ENCODE measurements around the gene ACTR5. TPM values are rescaled to one million over a fixed set of nuclear protein-coding genes. Genes with fewer than 3 reads are reported as not detected.
A peak's percentile ranks its signal among the peaks of the same experiment; 100 is the strongest.

The ACTR5 gene
- total RNA-seq, 1 experiment from 2014 or later, result 14.1 TPM

DNA sequence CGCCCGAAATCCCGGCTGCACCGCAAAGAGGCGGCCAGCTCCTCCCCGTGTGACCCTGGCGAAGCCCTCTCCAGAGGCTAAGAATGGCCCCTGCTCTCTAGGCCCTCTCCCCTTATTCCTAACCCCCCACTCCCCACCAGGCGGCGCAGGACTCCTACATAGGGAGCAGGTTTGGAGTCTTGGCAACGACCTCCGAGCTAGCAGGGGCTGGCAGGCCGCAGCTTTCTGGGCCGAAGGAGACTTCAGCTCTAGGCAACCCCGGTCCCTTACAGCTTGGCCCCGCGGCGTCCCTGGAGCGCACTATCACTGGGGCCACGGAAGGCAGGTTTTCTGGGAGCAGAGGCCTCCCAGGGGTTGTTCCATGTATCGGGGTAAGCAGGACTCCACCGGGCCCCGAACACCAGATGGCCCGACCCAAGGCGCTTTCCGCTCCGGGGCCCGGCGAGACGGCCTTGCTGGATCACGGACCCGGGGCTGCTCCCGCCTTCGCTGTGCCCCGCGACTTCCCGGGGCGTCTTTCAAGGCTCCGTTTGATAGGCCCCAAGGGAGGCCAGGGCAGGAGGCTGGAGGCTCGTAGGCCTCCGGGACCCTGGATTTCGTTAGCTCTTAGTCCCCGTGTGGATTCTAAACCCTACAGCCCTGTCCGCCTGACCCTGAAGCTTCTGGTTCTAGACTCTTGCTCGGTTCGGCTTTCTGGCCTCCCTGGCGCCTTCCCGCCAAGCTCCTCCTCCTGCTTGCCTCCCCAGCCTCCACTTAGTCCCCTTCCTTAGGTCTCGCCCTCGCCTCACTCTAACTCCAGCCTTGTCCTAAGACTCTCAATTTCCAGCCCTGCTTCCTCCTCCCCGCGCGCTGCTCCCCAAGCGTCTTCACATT, 22.1 kb upstream of the ACTR5 start:
- Histone ChIP-seq H4K20me1 (ENCODE audit: control insufficient read depth, insufficient read depth, insufficient read length) (no peaks in the 10 kb centered on the region), H3K18ac (ENCODE audit: insufficient read length, low read depth, low read length) (no peak overlapping the region), H3K4me1 (ENCODE audit: insufficient read depth, low read length) (peaks cover 10% of the 10 kb centered on the region; the same call in 1 of the 2 replicates), H3K4ac (ENCODE audit: low read depth, low read length) (no peak overlapping the region), H3K27ac (ENCODE audit: insufficient read length, low read depth, low read length) (no peak overlapping the region), H2BK20ac (ENCODE audit: low read depth, low read length, poor library complexity, severe bottlenecking) (no peak overlapping the region), H3K14ac (ENCODE audit: insufficient read depth, low read length) (no peak overlapping the region), H2BK12ac (ENCODE audit: insufficient read length, low read depth, low read length) (no peak overlapping the region), H2BK120ac (ENCODE audit: low read depth, low read length, poor library complexity, severe bottlenecking) (no peak overlapping the region), H2BK15ac (ENCODE audit: low read depth, low read length) (no peak overlapping the region), H4K5ac (ENCODE audit: insufficient read length, low read depth, low read length) (no peak overlapping the region), H3K79me2 (ENCODE audit: insufficient read depth, low read length) (no peaks in the 10 kb centered on the region), H3K9me3 (ENCODE audit: control insufficient read depth, low read depth, low read length) (no peaks in the 10 kb centered on the region), H4K91ac (ENCODE audit: insufficient read length, low read depth, low read length) (no peak overlapping the region), H3K23ac (ENCODE audit: insufficient read length, low read depth, low read length) (no peak overlapping the region), H3K9ac (ENCODE audit: extremely low read depth, insufficient read length, low read length) (no peak overlapping the region), H3T11ph (ENCODE audit: low read length) (no peak overlapping the region), H3K56ac (ENCODE audit: insufficient read length, low read depth, low read length) (no peak overlapping the region), H2BK5ac (ENCODE audit: insufficient read length, low read length) (no peak overlapping the region), H4K8ac (replicated peaks; ENCODE audit: insufficient read length, low read depth, low read length) (no peak overlapping the region), H3K79me1 (ENCODE audit: insufficient read depth, low read depth, low read length, poor library complexity, severe bottlenecking) (no peaks in the 10 kb centered on the region), H2AFZ (ENCODE audit: low read length) (no peak overlapping the region), H3K4me2 (ENCODE audit: insufficient read depth, insufficient read length, low read length) (peak overlapping the region; percentile 58), H3K23me2 (ENCODE audit: insufficient read length, low read depth, low read length, poor library complexity, severe bottlenecking) (peaks cover 31% of the 10 kb centered on the region), H3K27me3 (ENCODE audit: insufficient read depth, low read length) (peaks cover 89% of the 10 kb centered on the region), H2AK5ac (ENCODE audit: insufficient read length, low read length) (no peak overlapping the region)
- Mint-ChIP-seq H3K9me3 (peaks cover 4 to 7% of the 10 kb centered on the region in 2 experiments; a peak in 4 of 5 replicates), H3K36me3 (ENCODE audit: insufficient read depth in 1 of 3, low read depth in 3 of 3) (peaks cover 0 to 2% (median 0%) of the 10 kb centered on the region in 3 experiments; a peak in 1 of 7 replicates), H3K4me1 (peaks cover 60 to 74% of the 10 kb centered on the region in 2 experiments), H3K4me3 (peak overlapping the region in 1 of 2 experiments; percentile 78; a peak in 4 of 5 replicates), H3K27ac (no peak overlapping the region), H3K27me3 (ENCODE audit: low read depth) (peaks cover 100% of the 10 kb centered on the region)
- WGBS (ENCODE audit: extremely low coverage, insufficient read length, low lambda C conversion rate), result no CpG with 5 or more reads among the region's 53 CpGs
- TF ChIP-seq, protein P1, sequence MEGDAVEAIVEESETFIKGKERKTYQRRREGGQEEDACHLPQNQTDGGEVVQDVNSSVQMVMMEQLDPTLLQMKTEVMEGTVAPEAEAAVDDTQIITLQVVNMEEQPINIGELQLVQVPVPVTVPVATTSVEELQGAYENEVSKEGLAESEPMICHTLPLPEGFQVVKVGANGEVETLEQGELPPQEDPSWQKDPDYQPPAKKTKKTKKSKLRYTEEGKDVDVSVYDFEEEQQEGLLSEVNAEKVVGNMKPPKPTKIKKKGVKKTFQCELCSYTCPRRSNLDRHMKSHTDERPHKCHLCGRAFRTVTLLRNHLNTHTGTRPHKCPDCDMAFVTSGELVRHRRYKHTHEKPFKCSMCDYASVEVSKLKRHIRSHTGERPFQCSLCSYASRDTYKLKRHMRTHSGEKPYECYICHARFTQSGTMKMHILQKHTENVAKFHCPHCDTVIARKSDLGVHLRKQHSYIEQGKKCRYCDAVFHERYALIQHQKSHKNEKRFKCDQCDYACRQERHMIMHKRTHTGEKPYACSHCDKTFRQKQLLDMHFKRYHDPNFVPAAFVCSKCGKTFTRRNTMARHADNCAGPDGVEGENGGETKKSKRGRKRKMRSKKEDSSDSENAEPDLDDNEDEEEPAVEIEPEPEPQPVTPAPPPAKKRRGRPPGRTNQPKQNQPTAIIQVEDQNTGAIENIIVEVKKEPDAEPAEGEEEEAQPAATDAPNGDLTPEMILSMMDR (conservative IDR thresholded peaks at IDR 0.05), result peak; percentile 80
- peak; percentile 93 for DNase-seq

Measured in H9 (cell line).